Activated CD4-positive, alpha-beta T cell treated with anti-CD3 and anti-CD28 coated beads, Interleukin-2, amount 10 ng/mL, durations not matched to agents 7 days and 5 days (primary cell): ENCODE results near the gene SUGT1. TPM values are rescaled to one million over a fixed set of nuclear protein-coding genes. Genes with fewer than 3 reads are reported as not detected.
A peak's percentile ranks its signal among the peaks of the same experiment; 100 is the strongest.
"Not testable (repeated sequence)": the region's sequence is repeated elsewhere in the genome, so short reads cannot be mapped to it uniquely, and the experiment has no call there.

Experiments used
- CTCF ChIA-PET: fragments of 350-600 bp; sonication (Branson Sonifier 250); formaldehyde crosslinking; loops from one replicate; lab custom pipeline; 2021; ENCODE audit warnings: antibody characterized with exemption; lab: Charles Lee
- POLR2A ChIA-PET: fragments of 350-600 bp; sonication (Branson Sonifier 250); formaldehyde crosslinking; loops from one replicate; lab custom pipeline; 2021; ENCODE audit warnings: antibody characterized with exemption; lab: Charles Lee
- DNase-seq: peaks from one replicate; pipeline ENCODE4 v3.0.0-alpha.2; 2020
- H3K27ac Mint-ChIP-seq: one replicate; pipeline ENCODE4 v1.8.0; 2021; ENCODE audit warnings: mild to moderate bottlenecking, moderate library complexity, mixed read lengths
- H3K27me3 Mint-ChIP-seq: one replicate; pipeline ENCODE4 v1.8.0; 2021; ENCODE audit warnings: mixed read lengths
- H3K36me3 Mint-ChIP-seq: one replicate; pipeline ENCODE4 v1.8.0; 2021; ENCODE audit warnings: low read depth, mixed read lengths
- H3K4me1 Mint-ChIP-seq: one replicate; pipeline ENCODE4 v1.8.0; 2021; ENCODE audit warnings: mixed read lengths
- H3K4me3 Mint-ChIP-seq: one replicate; pipeline ENCODE4 v1.8.0; 2021; ENCODE audit warnings: mild to moderate bottlenecking, moderate library complexity, mixed read lengths
- H3K9me3 Mint-ChIP-seq: one replicate; pipeline ENCODE4 v1.8.0; 2021; ENCODE audit warnings: mixed read lengths
- total RNA-seq, 2 experiments: library from RNA; stranded (reverse); gene quantifications; one replicate each; pipeline ENCODE4 v1.2.3, GENCODE V29; 2021

SUGT1 gene
- 10 to 100 TPM; 44.0 to 48.3 TPM for total RNA-seq

DNA sequence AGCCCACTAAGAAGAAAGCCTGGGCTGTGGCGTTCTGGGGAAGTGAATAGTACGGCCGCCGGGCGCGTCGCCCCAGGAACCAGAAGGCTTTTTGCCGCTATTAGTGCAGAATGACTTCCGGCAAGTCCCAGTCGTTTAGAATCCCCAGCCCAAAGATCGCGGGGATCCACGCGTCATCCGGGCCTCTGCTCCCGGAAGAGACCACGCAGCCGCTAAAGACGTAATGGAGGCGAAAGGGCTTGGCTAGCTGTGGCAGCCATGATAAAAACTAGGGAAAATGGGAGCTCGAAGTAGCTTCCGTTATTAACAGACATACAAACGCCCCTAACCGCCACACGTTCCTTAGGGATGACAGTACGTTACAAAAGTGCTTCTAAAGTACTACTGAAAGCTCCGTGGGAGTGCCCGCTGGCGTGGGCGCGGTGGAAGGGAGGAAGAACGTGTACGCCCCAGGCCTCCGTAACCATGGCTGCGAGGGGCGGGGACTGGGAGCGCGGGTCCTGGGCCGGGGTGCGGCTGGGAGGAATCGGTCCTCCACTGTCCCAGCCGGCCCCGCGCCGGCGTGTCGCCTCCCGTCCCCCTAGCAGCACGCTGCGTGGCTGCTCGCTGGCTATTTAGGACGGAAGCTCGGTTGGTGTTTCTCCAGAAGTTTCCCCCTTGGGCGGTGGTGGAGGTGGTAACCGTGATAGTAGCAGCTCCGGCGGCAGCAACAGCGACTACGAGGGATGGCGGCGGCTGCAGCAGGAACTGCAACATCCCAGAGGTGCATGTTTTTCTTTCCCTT is at the start of gene SUGT1:
Gene SUGT1, plus strand, starts transcription at position 641 of the 784 bp plus-strand sequence. Its CDS starts 85 bp downstream, at position 726.
- DNase-seq = peak; percentile 96
- ChIA-PET POLR2A (interaction anchor here (2.4 kb wide), 1 partner anchor 35 kb away, joined by 15 read pairs; no protein-coding TSS in a partner anchor), CTCF (interaction anchor here (0.7 to 3.4 kb wide), 14 partner anchors 8 to 455 kb away, joined by 3 to 15 read pairs (median 4); no protein-coding TSS in a partner anchor)
- no peaks in the 10 kb centered on the region for H3K27me3 Mint-ChIP-seq
- no peaks in the 10 kb centered on the region for H3K9me3 Mint-ChIP-seq
- peaks cover 25% of the 10 kb centered on the region for H3K36me3 Mint-ChIP-seq
- H3K4me1 Mint-ChIP-seq = peaks cover 10% of the 10 kb centered on the region
- H3K4me3 Mint-ChIP-seq = no peak within 1 kb of the TSS
- H3K27ac Mint-ChIP-seq = no peak within 1 kb of the TSS

DNA sequence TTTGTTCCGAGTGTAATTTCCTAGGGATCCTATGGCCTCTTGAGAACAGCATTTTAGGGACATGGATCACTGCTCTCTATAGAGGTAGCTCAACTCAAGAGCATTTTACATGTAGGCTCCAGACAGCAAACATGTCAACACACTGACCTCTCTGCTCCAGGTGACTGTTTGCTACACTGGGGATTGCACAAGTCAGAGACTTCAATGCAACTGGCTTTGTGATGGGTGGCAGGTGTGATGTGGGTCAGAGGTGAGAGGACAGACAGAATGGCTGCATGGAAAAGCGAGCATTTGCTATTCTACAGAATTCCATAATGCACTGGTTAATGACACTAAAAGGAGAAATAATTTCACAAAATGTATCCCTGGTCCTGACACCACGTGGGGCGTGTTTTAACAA is 49.3 kb upstream of the SUGT1 start:
- H3K36me3 Mint-ChIP-seq, H3K9me3 Mint-ChIP-seq, DNase-seq, CTCF ChIA-PET, H3K4me3 Mint-ChIP-seq, POLR2A ChIA-PET, H3K27ac Mint-ChIP-seq: not testable (repeated sequence)
- Mint-ChIP-seq H3K27me3 (peaks cover 21% of the 10 kb centered on the region), H3K4me1 (peaks cover 18% of the 10 kb centered on the region)

DNA sequence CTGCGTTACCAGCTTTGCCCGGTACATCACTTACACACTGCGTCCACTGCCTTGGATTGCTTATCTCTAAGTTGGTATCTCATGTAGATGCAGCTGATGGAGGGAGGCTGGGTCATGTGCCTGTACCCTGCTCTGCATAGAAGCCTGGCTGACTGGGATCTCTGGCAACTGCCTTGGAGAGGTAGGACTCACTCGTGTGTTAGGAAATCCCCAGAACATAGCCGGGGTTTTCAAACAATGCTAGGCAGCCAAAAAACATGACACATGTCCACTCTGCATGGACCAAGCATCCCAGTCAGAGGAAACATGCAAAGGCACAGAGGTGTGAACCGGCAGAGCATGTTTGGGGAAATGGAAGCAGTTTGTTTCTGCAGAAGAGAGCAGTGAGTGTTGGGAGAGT is 46.5 kb upstream of the SUGT1 start:
- DNase-seq, H3K4me3 Mint-ChIP-seq, H3K27ac Mint-ChIP-seq, H3K9me3 Mint-ChIP-seq, POLR2A ChIA-PET, CTCF ChIA-PET, H3K4me1 Mint-ChIP-seq, H3K36me3 Mint-ChIP-seq, H3K27me3 Mint-ChIP-seq: not testable (repeated sequence)

GRCh38 chr13:52606795-52607194 is 45.8 kb upstream of the SUGT1 start:
- H3K27me3 Mint-ChIP-seq, H3K36me3 Mint-ChIP-seq, H3K4me3 Mint-ChIP-seq, H3K9me3 Mint-ChIP-seq, H3K27ac Mint-ChIP-seq, POLR2A ChIA-PET, CTCF ChIA-PET, H3K4me1 Mint-ChIP-seq, DNase-seq: not testable (repeated sequence)

- H3K9me3 Mint-ChIP-seq, H3K4me1 Mint-ChIP-seq, DNase-seq, H3K36me3 Mint-ChIP-seq, H3K27ac Mint-ChIP-seq, H3K4me3 Mint-ChIP-seq, POLR2A ChIA-PET, H3K27me3 Mint-ChIP-seq: not testable (repeated sequence)
- CTCF ChIA-PET = interaction anchor here (0.6 to 1.1 kb wide), 2 partner anchors 8 to 237 kb away, joined by 3 read pairs; no protein-coding TSS in a partner anchor
These were observed 44.5 kb upstream of the SUGT1 start for GRCh38 chr13:52608184-52608583.

- H3K36me3 Mint-ChIP-seq, H3K4me3 Mint-ChIP-seq, H3K4me1 Mint-ChIP-seq, H3K9me3 Mint-ChIP-seq, POLR2A ChIA-PET, H3K27ac Mint-ChIP-seq: not testable (repeated sequence)
- H3K27me3 Mint-ChIP-seq = peaks cover 11% of the 10 kb centered on the region
- peak; percentile 36 for DNase-seq
- CTCF ChIA-PET = interaction anchor here (0.6 to 1.1 kb wide), 2 partner anchors 9 to 236 kb away, joined by 3 read pairs; no protein-coding TSS in a partner anchor
These were observed 43.5 kb upstream of the SUGT1 start for GRCh38 chr13:52609013-52609606.

DNA sequence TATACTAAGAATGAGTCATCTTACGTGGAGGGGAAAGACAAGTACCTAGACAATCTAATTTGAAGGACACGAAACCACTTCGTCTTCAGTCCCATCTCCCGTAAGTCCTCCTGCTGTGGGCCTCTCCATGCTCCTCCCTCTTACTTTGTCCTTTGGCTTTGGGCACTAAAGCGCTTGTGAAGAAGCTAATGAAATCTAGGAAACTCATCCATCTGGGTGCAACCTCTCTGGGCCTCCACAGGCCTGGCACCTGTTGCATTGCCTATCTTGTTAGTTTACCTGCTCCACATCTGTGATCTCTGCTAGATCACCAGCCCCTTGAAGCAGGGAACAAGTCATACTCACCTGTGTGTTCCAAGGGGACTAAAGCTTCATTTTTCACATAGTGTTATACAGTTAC is 42.5 kb upstream of the SUGT1 start:
- H3K9me3 Mint-ChIP-seq, POLR2A ChIA-PET, DNase-seq, H3K27ac Mint-ChIP-seq, H3K4me3 Mint-ChIP-seq, H3K4me1 Mint-ChIP-seq, H3K36me3 Mint-ChIP-seq, CTCF ChIA-PET: not testable (repeated sequence)
- H3K27me3 Mint-ChIP-seq = peaks cover 11% of the 10 kb centered on the region

DNA sequence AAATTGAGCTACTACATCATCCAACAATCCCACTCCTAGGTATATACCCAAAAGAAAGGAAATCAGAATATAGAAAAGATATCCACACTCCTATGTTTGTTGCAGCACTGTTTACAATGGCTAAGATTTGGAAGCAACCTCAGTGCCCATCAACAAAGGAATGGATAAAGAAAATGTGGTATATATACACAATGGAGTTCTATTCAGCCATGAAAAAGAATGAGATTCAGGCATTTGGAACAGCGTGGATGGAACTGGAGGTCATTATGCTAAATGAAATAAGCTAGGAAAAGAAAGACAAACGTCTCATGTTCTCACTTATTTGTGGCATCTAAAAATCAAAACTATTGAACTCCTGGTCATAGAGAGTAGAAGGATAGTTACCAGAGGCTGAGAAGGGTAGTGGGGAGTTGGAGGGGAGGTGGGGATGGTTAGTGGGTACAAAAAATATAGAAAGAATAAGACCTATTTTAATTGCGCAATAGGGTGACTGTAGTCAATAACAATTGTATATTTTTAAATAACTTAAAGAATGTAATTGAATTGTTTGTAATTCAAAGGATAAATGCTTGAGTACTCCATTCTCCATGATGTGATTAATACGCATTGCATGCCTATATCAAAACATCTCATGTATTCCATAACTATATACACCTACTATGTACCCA is 37.4 kb upstream of the SUGT1 start:
- POLR2A ChIA-PET = no interaction called here

GRCh38 chr13:52615812-52616211 is 36.8 kb upstream of the SUGT1 start:
- ChIA-PET POLR2A (interaction anchor here (2.4 kb wide), 1 partner anchor 37 kb away, joined by 15 read pairs; the partner anchor contains the start of gene SUGT1), CTCF (no interaction called here)
- Mint-ChIP-seq H3K9me3 (peaks cover 2% of the 10 kb centered on the region), H3K4me3 (peak overlapping the region; percentile 99), H3K36me3 (peaks cover 2% of the 10 kb centered on the region), H3K27ac (peak overlapping the region; percentile 96), H3K27me3 (peaks cover 11% of the 10 kb centered on the region), H3K4me1 (peaks cover 34% of the 10 kb centered on the region)
- peak; percentile 25 for DNase-seq

More for the DNA sequence above, 37.4 kb upstream of the SUGT1 start:
- no peak for DNase-seq
- no peak overlapping the region for H3K27ac Mint-ChIP-seq
- peaks cover 11% of the 10 kb centered on the region for H3K27me3 Mint-ChIP-seq
- H3K36me3 Mint-ChIP-seq = peaks cover 2% of the 10 kb centered on the region
- CTCF ChIA-PET = no interaction called here
- peak overlapping the region; percentile 25 for H3K4me3 Mint-ChIP-seq
- H3K4me1 Mint-ChIP-seq = peaks cover 31% of the 10 kb centered on the region
- peaks cover 2% of the 10 kb centered on the region for H3K9me3 Mint-ChIP-seq

- peaks cover 2% of the 10 kb centered on the region for H3K9me3 Mint-ChIP-seq
- peak overlapping the region; percentile 96 for H3K27ac Mint-ChIP-seq
- H3K4me3 Mint-ChIP-seq = peak overlapping the region; percentile 99
- ChIA-PET POLR2A (interaction anchor here (0.6 to 2.4 kb wide), 5 partner anchors 11 to 167 kb away, joined by 3 to 15 read pairs (median 4); partner anchors contain the start of genes SUGT1 and VPS36), CTCF (interaction anchor here (0.7 to 2.3 kb wide), 7 partner anchors 9 to 151 kb away, joined by 3 to 10 read pairs (median 3); partner anchors contain the start of gene SUGT1)
- peak; percentile 88 for DNase-seq
- H3K4me1 Mint-ChIP-seq = peaks cover 37% of the 10 kb centered on the region
- peaks cover 9% of the 10 kb centered on the region for H3K27me3 Mint-ChIP-seq
- peaks cover 2% of the 10 kb centered on the region for H3K36me3 Mint-ChIP-seq
These were observed 35.3 kb upstream of the SUGT1 start for GRCh38 chr13:52617070-52618060.

DNA sequence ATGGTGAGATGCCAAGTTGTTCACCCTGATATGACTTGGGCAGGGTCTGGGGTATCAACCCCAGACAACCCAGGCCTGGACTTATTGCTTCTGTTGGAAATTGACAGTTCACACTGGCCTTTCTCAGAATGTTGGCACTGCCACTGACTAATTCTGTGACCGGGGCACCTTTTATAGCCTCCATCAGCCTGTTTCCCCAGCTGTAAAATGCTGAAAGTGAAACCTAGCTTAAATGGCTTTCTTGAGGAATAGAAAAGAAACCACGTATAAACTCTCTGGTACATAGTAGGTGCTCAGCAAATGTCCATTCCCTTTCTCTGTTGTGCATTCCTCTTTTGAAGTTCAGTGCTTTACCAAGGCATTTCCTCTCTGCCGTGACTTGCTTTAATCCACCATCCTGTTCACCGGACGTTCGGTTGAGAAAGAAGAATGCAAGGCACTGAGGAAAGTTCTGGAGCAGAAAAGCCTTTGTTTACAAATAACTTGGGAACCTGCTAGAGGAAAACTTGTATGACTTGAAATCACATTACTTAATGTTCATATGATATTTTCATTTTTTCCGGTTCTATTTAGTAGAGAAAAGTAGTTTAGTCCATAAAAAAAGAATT is 21.4 kb upstream of the SUGT1 start:
- CTCF ChIA-PET, H3K27me3 Mint-ChIP-seq, H3K27ac Mint-ChIP-seq, DNase-seq, H3K9me3 Mint-ChIP-seq, H3K4me3 Mint-ChIP-seq, POLR2A ChIA-PET, H3K4me1 Mint-ChIP-seq: not testable (repeated sequence)
- peaks cover 32% of the 10 kb centered on the region for H3K36me3 Mint-ChIP-seq
